Endothelial cell (in vitro differentiated cells): ENCODE data around the gene NTSR1. TPM values are rescaled to one million over a fixed set of nuclear protein-coding genes. Genes with fewer than 3 reads are reported as not detected.

Experiments used
- DNase-seq: peaks from one replicate; pipeline ENCODE4 v3.0.0; 2021; ENCODE audit warnings: low spot score
- H3K27ac Mint-ChIP-seq: one replicate; pipeline ENCODE4 v1.8.0; 2021; ENCODE audit warnings: mixed read lengths, inconsistent platforms; ENCODE audit not compliant: unreplicated experiment
- H3K27me3 Mint-ChIP-seq: one replicate; pipeline ENCODE4 v1.8.0; 2021; ENCODE audit warnings: mild to moderate bottlenecking, moderate library complexity, mixed read lengths, inconsistent platforms; ENCODE audit not compliant: unreplicated experiment
- H3K36me3 Mint-ChIP-seq: one replicate; pipeline ENCODE4 v1.8.0; 2021; ENCODE audit warnings: mild to moderate bottlenecking, low read depth, mixed read lengths, inconsistent platforms; ENCODE audit not compliant: unreplicated experiment
- H3K4me1 Mint-ChIP-seq: one replicate; pipeline ENCODE4 v1.8.0; 2021; ENCODE audit warnings: mild to moderate bottlenecking, mixed read lengths, inconsistent platforms; ENCODE audit not compliant: unreplicated experiment
- H3K4me3 Mint-ChIP-seq: one replicate; pipeline ENCODE4 v1.8.0; 2021; ENCODE audit warnings: mild to moderate bottlenecking, mixed read lengths, inconsistent platforms; ENCODE audit not compliant: unreplicated experiment
- H3K9me3 Mint-ChIP-seq: one replicate; pipeline ENCODE4 v1.8.0; 2021; ENCODE audit warnings: mixed read lengths, inconsistent platforms; ENCODE audit not compliant: unreplicated experiment
- total RNA-seq: library from RNA; stranded (reverse); fragmentation: NEBNext Ultra II Directional; extraction: Animal tissue kit (Norgen Biotek cat#: 25700); gene quantifications from one replicate; pipeline ENCODE4 v1.2.1, GENCODE V29; 2021; ENCODE audit not compliant: unreplicated experiment
- TF ChIP-seq, protein P1 (sequence below): fragments of 200-600 bp; sonication (generic); IDR thresholded peaks from one replicate; pipeline ENCODE4 v1.5.0; 2021; ENCODE audit warnings: antibody characterized with exemption; ENCODE audit not compliant: unreplicated experiment

Gene NTSR1
- total RNA-seq, 1 donor from 2014 or later, result not detected

GRCh38 chr20:62752671-62753501, 44.2 kb downstream of the NTSR1 start:
- Mint-ChIP-seq H3K4me3 (no peak overlapping the region), H3K36me3 (no peaks in the 10 kb centered on the region), H3K9me3 (no peaks in the 10 kb centered on the region), H3K27me3 (peaks cover 6% of the 10 kb centered on the region), H3K4me1 (no peaks in the 10 kb centered on the region), H3K27ac (no peak overlapping the region)
- DNase-seq, result no peak
- TF ChIP-seq, protein P1, sequence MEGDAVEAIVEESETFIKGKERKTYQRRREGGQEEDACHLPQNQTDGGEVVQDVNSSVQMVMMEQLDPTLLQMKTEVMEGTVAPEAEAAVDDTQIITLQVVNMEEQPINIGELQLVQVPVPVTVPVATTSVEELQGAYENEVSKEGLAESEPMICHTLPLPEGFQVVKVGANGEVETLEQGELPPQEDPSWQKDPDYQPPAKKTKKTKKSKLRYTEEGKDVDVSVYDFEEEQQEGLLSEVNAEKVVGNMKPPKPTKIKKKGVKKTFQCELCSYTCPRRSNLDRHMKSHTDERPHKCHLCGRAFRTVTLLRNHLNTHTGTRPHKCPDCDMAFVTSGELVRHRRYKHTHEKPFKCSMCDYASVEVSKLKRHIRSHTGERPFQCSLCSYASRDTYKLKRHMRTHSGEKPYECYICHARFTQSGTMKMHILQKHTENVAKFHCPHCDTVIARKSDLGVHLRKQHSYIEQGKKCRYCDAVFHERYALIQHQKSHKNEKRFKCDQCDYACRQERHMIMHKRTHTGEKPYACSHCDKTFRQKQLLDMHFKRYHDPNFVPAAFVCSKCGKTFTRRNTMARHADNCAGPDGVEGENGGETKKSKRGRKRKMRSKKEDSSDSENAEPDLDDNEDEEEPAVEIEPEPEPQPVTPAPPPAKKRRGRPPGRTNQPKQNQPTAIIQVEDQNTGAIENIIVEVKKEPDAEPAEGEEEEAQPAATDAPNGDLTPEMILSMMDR, result no peak

DNA sequence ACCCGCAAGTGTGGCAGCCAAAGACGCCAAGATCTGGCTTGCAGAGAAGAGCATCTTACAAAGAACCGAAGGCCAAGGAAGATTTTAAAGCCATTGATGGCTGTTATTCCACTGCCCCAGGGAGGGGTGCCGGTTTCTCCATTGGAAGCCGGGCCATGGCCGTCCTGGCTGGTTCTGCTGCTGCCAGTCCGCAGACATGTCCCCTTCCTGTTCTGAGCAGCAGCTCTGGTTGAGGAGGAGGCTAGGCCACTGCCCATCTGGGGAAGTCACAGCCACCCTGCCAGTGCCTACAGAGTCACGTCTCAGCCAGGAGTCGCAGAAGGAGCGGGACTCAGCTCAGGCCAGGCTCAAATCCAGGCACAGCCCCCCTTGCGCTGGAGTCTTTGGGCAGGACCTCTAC, 45.0 kb downstream of the NTSR1 start:
- no peak overlapping the region for H3K27ac Mint-ChIP-seq
- TF ChIP-seq, protein P1, result no peak
- H3K27me3 Mint-ChIP-seq, result peaks cover 8% of the 10 kb centered on the region
- H3K9me3 Mint-ChIP-seq, result no peaks in the 10 kb centered on the region
- H3K36me3 Mint-ChIP-seq, result no peaks in the 10 kb centered on the region
- DNase-seq, result no peak
- no peak overlapping the region for H3K4me3 Mint-ChIP-seq
- no peaks in the 10 kb centered on the region for H3K4me1 Mint-ChIP-seq

- Mint-ChIP-seq H3K27me3 (peaks cover 8% of the 10 kb centered on the region), H3K27ac (no peak overlapping the region), H3K4me1 (no peaks in the 10 kb centered on the region), H3K9me3 (no peaks in the 10 kb centered on the region), H3K4me3 (no peak overlapping the region), H3K36me3 (no peaks in the 10 kb centered on the region)
- no peak for DNase-seq
- TF ChIP-seq, protein P1, result no peak
Observed at GRCh38 chr20:62754122-62754990, 45.7 kb downstream of the NTSR1 start.

- Mint-ChIP-seq H3K36me3 (no peaks in the 10 kb centered on the region), H3K4me1 (no peaks in the 10 kb centered on the region), H3K9me3 (no peaks in the 10 kb centered on the region), H3K4me3 (no peak overlapping the region), H3K27me3 (peaks cover 8% of the 10 kb centered on the region), H3K27ac (no peak overlapping the region)
- TF ChIP-seq, protein P1, result no peak
- no peak for DNase-seq
Observed at GRCh38 chr20:62754991-62755356, 46.3 kb downstream of the NTSR1 start.
